HG03354 (cell line): ENCODE data around the gene PKP4.

ENCODE experiments used
- ATAC-seq: cut with Tn5 transposase; IDR thresholded peaks from one replicate; pipeline ENCODE4 v1.9.1; 2021; ENCODE audit warnings: mild to moderate bottlenecking; ENCODE audit not compliant: unreplicated experiment, poor library complexity, severe bottlenecking

The PKP4 gene

DNA sequence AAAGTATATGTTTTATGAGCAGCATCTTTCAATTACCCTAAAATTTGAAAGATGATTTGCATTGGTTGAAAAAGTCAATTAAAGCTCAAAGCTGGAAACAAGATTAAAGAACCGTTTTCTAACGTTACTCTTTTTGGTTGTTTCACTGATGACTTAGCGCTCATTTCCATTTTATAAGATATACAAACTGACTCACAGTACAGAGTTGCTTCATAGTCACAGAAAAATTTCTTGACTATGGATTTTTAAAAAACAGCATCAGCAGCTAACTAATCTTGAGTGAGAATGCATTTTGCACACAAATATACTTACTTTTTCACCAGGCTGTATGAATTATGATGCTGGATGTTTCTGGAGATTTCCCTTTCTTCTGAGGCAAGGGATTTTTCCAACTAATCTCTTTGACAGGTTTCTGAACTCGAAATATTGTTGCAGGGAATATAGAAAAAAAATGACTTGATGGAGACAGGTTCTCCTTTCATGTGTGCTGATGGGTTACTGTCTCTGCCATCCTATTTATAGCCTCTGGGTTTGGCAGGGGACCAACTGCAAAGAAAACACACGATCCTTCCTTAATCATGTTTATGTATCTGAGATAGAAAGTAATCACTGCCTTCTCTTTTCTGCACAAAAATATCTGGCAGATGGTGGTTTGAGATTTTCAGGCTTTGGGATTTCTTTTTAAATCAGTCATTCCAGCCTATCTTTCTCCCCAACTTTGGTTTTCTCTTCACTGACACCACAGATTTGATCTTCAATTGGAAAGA is 209.0 kb downstream of the PKP4 start:
- ATAC-seq, result no peak

- no peak for ATAC-seq
These were observed 210.2 kb downstream of the PKP4 start for GRCh38 chr2:158666969-158667368.

DNA sequence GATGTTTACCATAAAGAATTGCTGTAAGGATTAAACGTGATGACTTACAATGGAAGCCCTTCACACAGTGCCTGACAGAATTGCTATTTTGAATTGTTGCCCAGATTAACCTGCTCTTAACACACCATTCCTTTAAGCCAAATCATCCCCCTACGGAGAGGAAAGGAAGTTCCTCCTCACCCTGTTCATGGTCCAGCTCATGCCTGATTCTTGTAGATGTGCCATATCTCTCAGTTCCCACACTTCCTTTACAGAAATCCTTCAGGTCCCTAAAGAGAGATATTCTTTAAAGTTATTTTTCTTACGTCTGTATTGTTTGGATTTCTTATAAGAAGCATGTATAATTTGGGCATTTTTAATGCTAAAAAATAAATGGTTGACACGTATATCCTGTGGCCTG is 210.8 kb downstream of the PKP4 start:
- no peak for ATAC-seq

GRCh38 chr2:158668001-158668765 is 211.4 kb downstream of the PKP4 start:
- no peak for ATAC-seq

DNA sequence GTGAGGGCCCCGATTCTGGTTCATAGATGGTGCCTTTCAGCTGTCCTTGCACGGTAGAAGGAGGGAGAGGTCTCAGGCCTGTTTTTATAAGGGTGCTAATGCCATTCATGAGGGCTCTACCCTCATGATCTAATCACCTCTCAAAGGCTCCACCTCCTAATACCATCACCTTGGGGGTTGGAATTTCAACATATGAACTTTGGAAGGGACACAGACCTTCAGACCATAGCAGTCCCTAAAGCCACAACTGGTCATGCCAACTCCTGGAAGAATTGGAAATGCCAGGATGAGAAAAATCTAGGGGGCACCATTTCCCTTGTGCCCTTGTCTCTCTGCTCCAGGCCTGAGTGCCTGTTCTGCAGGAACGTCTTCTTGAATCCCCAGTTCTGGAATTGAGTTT is 213.5 kb downstream of the PKP4 start:
- ATAC-seq, result no peak

- no peak for ATAC-seq
These were observed 214.9 kb downstream of the PKP4 start for GRCh38 chr2:158671360-158672245.

- no peak for ATAC-seq
These were observed 219.5 kb downstream of the PKP4 start for GRCh38 chr2:158676295-158676694.

DNA sequence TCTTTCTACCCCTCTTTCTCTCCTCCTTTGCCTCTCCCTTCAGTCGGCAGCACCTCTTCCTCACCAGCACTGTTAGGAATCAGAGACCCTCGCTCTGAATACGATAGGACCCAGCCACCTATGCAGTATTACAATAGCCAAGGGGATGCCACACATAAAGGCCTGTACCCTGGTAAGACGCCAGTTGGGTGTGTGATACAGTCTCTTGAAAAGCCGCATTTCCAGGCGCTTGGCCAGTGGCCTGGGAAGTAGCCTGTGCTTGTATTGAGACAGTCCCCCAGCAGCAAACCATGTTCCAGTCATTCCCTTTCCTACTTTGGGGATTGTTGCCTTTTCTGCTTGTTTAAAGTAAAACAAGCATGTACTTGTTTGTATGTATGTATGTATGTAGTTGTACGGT is 219.9 kb downstream of the PKP4 start:
- ATAC-seq, result no peak

DNA sequence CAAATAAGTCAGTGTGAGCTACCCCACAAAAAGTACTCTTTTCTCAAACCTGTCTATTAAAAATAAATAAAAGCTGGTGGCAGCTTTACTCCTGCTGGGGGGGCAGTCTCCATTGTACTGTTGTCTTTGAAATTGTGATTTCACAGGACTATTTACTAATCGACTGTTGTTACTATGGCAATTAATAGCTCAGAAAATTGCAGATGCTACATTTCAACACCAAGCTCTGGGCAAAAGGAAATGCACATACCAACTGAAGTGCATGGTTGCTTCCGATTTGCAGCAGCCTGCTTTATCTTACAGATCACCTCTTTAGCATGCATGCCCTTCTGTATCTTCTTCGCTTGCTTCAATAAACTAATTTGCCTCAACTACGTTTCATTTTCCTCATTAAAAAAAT is 220.8 kb downstream of the PKP4 start:
- ATAC-seq, result no peak

- no peak for ATAC-seq
These were observed 225.1 kb downstream of the PKP4 start for GRCh38 chr2:158681816-158682215.

- ATAC-seq, result no peak
These were observed 228.9 kb downstream of the PKP4 start for GRCh38 chr2:158685646-158686045.

DNA sequence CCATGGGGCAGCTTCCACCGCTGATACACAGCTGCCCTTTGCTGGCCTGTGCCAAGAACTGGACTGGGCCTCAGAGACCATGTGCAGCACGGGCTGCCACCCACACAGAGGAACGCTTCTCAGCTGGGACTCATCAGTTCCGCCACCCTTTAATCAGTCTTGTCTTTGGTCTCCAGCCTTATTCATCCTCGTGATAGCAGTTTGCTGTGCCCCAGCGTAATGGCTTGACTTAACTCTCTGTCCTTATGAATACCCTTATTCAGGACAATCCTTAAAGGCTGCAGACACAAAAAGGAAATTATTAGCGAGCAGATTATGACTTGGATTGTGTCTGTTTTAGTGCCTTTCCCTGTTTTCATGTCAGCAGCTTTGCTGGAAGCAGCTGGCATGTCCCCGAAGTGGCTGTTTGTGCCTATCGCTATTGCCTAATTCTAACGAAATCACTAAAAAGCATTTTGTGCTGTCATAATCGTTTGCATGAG is 229.5 kb downstream of the PKP4 start:
- no peak for ATAC-seq

DNA sequence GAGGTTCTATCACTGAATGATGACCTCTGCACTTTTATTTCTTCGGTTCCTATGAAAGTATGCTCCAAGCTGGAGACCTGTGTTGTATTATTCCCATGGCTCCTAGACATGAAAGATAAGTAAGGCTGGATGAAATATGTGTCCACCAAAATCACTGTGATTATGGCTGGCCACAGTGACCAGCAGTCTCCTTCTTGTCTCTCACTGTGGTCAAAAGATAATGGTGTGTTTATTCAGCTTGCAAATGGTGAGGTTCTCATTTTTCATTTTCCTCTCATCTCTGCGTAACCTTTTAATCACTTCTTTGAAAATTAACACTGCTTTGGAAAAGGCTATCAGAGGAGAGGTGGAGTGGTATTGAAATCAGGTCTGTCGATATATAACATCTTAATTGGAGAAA is 230.6 kb downstream of the PKP4 start:
- no peak for ATAC-seq

- ATAC-seq, result no peak
These were observed 232.0 kb downstream of the PKP4 start for GRCh38 chr2:158688721-158689120.

DNA sequence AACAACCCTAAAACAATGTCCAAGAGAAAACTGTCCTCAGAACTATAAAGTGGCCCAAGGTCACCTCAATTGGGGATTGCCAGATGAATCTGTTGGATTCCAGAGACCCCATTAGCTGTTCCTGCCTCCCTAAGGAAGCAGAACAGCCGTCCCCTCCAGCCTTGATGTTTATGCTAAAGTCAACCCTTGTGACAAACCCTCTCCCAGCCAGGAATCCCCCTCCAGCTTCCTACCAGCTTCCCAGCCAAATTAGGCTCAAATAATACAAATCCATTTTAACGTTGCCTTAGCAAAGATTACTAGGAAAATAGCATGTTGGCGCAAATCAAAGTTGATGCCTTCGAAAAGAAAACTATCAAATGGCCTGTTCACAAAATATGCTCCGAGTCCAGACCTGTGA is 232.6 kb downstream of the PKP4 start:
- ATAC-seq, result no peak

- ATAC-seq, result no peak
These were observed 234.1 kb downstream of the PKP4 start for GRCh38 chr2:158690823-158691222.

DNA sequence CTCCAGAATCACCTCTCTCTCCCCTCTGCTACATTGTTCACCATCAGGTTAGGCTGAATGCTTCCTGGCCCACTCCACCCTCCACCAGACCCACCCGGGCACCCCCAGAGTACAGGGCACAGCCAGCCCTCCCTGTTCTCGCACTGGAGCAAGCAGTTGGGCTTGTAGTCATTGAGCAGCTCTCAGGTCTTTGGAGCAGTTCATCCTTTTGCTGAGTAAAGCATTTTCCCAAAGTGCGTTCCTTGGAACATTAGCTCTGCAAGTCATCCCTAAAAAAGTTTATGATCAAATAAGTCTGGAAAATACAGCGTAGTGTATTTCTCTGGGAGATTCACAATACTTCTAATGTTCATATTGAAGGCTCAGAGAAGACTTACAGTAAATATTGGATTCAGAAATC is 234.9 kb downstream of the PKP4 start:
- ATAC-seq, result no peak

GRCh38 chr2:158692372-158693103 is 235.8 kb downstream of the PKP4 start:
- ATAC-seq, result no peak

DNA sequence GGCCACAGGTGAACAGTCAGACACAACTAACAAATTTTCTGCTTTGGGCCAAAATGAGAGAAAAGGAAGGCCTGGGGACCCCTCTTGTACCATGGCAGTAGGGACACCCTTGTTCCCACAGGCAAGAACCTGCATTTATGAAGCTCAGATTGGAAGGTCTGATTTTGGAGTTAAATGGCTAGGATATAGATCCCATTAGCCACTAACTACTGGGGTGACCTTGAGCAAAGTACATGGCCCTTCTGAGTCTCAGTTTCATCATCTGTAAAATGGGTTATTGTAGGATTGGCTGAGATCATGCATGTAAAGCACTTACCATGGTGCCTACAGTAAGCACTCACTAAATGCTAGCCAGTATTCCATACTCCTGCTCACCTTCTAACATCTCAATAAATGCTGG is 236.7 kb downstream of the PKP4 start:
- ATAC-seq, result no peak

DNA sequence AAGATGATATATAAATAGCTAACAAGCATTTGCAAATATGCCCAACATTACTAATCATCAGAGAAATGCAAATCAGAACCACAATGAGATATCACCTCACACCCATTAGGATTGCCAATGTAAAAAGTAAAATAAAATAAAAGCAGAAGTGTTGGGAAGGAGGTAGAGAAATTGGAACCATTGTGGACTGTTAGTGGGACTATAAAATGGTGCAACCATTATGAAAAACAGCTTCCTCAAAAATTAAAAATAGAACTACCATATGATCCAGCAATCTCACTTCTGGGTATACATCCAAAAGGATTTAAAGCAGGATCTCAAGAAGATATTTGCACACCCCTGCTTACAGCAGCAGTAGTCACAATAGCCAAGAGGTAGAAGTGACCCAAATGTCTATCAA is 238.6 kb downstream of the PKP4 start:
- no peak for ATAC-seq
